Measurements from ENCODE around the gene AP1G2.
"Not testable (repeated sequence)": the region's sequence is repeated elsewhere in the genome, so short reads cannot be mapped to it uniquely, and the experiment has no call there.

The AP1G2 gene

DNA sequence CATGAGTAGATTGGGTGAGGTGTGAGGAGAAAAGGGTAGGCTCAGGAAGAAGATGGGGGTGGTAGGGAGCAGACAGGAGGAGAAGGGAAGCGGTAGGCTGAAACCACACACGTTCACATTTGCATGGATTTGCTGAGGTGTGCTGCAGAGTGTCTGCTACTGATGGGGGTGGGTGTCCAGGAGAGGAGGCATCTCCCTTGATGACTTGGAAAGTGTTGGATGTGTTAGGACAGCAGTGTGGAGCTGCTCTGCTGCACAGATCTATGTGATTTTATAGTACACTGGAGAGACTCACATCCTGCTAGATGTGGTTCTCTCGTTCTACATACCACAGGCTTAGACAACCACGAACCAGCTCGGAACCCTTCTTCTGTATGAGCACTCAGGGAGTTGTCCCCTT, 25.3 kb downstream of the AP1G2 start:
- FAIRE-seq, result no peak
- DNase-seq (ENCODE audit: low spot score), result no peak

DNA sequence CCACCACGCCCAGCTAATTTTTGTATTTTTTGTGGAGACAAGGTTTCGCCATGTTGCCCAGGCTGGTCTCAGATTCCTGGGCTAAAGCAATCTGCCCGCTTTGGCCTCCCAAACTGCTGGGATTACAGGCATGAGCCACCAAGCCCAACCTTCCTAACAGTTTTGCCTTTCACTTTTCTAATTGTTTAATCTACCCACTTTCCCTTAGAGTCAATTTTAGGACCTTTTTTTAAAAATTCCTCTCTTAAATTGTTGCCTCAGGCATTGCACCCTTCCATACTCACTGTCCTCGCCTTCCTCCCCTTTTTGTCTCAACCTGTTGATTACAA, 27.5 kb downstream of the AP1G2 start:
- no peak for FAIRE-seq

DNA sequence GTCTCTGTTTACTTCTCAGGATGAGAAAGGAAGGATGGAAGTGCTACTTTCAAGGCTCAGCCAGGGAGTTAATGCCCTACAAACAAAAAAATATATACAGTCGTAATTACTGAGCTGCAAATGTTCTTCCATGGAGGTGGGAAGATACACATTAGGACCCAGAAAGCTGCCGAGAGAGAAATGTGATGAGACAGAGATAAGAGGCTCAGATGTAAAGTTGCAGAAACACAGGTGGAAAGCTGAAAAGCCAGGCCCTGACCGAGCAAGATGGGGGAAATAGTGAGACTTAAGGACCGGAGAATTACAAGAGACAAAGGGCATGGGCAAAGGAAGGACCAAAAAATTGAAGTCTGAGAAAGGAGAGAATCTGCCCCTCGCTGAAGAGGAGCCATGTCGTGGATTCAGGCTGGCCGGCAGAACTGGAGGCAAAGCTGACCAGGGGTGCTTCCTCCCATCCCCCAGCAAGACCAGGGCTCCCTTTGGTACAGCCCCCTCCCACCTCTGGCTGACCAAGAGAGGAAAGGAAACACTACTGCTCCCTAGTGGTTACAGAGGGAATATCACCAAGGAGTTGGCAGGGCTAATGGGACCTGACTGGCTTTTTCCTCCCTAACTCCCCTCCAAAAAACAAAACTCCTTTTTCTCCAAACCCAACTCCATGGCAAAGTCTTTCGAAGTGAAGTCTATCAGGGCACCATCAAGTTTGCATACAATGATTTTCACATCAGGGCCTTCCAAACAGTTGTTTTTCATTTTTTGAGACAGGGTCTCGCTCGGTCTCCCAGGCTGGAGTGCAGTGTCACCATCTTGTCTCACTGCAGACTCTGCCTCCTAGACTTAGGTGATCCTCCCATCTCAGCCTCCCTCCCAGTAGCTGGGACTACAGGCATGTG, 28.1 kb downstream of the AP1G2 start:
- FAIRE-seq, result no peak
- DNase-seq (ENCODE audit: low spot score), result peak; percentile 70

More for the DNA sequence above, 27.5 kb downstream of the AP1G2 start:
- DNase-seq (ENCODE audit: low spot score), result no peak

DNA sequence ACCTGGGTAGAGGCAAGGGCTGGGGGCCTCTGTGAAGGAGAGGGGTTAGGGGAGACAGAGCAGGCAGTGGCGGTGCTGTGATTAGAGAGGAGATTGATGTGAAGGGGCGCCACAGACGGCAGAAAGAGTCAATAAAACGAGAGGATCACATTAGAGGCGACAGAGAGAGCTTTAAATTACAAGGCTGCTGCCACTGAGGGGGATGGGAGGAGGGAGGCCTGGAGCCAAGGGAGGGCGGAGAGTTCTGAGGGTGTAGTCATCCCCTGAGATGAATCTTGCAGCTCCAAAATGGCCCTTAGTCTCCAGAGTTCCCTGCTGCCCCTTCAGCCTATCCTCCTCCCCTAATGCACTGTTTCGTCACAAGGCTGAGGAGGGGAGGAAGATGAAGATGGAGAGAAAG, 28.8 kb downstream of the AP1G2 start:
- DNase-seq (ENCODE audit: low spot score) (no peak), FAIRE-seq (no peak)

DNA sequence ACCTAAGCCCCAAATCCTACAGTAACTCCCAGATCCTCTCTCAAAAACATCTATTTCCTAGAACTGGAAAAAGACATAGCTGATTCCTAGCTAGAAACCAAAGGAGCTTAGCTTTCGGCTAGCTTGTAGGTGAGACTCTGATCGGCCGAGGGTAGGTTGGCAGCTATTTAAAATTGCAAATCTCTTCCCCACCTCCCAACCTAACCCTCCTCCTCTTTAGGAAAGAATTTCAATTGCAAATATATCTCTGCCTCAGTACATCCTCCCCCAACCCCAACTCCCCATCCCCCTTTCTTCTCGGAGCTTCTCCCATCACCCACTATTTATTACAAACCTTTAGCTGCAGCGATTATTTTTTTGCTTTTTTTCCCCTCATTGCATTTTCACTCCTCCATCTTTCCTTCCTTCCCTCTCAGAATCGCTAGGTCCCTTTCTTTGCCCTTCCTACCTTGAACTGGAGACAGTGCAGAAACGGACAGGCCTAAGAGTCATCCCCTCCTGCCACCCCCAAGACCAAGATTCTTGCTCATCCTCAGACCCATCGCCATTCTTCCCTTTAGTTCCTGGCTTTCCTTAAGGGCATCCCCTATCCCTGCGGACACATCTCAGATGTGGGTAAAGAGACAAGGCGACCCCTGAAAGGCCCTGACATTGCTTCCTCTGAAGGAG, 29.4 kb downstream of the AP1G2 start:
- FAIRE-seq, result no peak
- DNase-seq (ENCODE audit: low spot score), result no peak

DNA sequence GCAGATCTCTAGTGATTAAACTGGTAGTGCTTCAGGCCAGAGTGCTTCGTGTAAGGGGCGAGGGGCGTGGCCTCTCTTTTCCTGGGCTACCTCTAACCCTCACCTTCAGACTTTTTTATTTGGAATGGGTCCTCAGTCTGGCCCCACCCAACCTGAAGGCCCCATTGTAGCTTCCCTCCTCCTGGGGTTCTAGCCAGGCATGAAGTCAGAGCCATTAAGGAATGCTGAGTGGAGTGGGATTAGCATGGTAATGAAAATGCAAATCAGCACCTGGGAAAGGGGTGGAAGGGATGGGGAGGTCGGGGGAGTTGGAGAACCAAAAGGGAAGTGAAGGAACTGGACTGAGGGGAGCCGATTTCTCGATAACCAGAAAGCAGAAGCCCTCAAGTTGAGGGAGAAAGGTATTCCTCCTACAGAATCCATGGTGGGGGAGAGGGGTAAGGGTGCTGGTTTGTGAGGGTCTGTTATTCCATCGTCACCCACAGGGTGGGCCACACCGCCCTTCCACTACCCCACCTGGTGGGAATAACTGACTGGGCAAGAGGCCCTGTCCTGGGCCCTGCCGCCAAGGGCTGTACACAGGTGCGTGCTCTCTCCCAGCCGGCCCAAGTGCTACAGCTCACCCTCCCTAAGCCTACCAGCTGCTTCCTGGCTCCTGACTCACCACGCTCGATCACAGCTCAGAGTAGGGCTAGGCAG, 30.1 kb downstream of the AP1G2 start:
- no peak for FAIRE-seq
- no peak for DNase-seq (ENCODE audit: low spot score)

DNA sequence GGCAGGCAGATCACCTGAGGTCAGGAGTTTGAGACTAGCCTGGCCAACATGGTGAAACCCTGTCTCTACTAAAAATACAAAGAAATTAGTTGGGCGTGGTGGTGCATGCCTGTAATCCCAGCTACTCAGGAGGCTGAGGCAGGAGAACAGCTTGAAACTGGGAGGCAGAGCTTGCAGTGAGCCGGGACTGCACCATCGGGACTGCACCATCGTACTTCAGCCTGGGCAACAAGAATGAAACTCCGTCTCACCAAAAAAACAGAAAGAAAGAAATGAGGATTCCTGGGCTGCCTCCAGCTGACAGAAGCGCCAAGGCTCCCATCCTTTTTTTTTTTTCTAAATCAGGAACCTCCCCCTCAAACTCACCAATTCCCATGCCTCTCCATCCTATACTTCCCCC, 30.7 kb downstream of the AP1G2 start:
- FAIRE-seq; DNase-seq (ENCODE audit: low spot score): not testable (repeated sequence)

DNA sequence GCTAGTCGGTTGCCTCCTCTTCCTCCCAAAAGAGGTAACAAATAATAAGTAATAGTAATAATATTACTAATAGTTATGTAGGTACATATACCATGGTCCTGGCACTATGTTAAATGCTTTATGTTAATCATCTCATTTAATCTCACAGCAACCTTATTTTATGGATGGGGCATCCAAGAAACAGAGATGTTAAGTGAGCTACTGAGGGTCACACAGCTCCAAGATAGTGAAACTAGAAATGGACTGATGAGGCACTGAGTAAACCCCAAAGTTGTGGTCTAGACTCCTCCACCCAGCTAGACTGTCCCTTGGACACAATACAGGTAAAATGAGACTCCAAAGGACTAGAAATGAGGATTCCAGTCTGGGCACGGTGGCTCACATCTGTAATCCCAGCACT, 31.1 kb downstream of the AP1G2 start:
- FAIRE-seq, result no peak
- DNase-seq (ENCODE audit: low spot score), result no peak

DNA sequence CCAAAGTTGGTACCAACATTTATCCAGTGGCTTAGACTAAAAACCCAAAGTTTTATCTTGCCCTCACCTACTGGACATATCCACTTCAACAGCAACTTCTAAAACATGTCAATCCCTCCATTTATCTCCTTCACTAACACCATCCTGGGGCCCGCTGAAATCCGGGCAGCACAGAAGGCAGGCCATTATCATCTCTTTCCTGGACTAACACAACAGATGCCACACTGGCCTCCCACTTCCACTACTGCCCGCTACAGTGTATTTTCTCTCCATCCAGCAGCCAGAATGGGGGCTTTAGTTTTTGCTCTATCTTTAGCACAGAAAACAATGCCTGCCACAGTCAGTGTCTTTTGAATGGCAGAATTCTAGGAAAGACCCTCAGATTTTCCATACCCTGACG, 31.6 kb downstream of the AP1G2 start:
- FAIRE-seq, result no peak
- no peak for DNase-seq (ENCODE audit: low spot score)

DNA sequence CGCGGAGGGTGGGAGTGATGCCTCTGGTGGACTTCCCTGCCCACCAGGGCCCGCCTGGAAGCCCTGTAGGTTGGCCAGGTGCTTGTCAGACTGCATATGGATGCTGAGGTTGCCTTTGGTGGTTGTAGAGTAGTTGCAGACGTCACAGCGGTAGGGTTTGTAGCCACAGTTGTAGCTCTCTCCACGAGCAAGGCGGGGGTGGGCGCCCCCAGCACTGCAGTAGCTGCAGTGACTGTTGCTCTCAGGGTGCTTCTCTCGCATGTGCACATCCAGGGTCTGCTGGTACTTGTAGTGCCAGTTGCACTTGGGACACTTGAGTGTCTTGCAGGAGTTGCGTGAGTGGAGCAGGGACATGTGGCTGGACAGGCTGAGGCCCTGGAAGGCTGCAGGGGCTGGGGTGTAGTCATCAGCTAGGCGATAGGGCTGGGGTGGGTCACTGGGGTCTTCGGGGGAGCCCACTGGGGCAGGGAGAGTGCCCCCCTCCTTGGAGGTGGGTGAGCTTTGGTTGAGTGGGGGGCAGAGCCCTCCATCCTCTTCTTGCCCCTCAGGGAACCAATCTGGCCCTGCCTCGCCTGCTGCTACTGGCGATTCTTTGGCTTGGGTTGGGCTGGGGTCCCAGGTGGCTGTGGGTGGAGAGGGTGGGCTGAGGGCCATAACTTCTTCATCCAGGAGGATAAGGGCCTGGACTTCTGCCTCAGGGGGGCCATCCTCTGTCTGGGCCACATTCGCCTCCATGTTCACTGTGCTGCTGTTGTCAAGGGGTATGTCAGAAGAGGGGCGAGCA, 33.7 kb downstream of the AP1G2 start:
- DNase-seq (ENCODE audit: low spot score) (no peak), FAIRE-seq (no peak)

DNA sequence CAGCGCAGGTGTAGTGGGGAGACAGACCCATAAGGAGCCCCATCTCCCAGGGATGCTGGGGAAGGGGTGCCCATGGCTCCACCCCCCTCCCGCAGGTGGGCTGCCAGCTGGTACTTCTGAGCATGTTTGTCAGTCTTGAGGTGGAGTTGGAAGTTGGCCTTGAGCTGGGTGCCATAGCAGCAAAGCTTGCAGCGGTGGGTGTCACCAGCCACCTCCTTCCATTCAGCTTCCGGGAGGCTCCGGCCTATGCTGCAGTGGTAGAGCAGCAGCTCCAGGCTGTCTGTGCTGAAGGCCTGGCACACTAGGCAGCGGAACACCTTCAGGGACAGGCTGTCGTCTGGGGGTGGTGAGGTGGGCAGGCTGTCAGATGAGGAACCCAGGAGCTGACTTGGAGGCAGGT, 34.9 kb downstream of the AP1G2 start:
- FAIRE-seq (no peak), DNase-seq (ENCODE audit: low spot score) (no peak)

DNA sequence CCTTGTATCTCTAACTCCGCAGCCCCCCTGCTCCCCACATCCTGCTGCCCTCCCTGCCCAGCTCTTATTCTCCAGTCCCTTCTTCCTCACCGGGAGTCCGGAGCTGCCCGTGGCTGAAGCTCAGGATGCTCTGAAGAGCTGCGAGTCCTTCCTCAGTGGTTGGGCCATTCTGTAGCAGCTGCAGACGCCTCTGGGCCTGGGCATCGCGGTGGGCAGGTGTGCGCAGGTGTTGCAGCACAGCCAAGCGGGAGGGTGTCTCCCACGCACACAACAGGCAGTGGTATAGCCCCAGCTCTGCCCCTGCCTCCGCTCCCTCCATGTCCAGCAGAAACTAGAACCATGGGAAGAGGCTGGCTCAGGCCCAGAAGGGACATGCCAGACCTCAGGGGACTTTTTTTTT, 36.2 kb downstream of the AP1G2 start:
- FAIRE-seq, result no peak

DNA sequence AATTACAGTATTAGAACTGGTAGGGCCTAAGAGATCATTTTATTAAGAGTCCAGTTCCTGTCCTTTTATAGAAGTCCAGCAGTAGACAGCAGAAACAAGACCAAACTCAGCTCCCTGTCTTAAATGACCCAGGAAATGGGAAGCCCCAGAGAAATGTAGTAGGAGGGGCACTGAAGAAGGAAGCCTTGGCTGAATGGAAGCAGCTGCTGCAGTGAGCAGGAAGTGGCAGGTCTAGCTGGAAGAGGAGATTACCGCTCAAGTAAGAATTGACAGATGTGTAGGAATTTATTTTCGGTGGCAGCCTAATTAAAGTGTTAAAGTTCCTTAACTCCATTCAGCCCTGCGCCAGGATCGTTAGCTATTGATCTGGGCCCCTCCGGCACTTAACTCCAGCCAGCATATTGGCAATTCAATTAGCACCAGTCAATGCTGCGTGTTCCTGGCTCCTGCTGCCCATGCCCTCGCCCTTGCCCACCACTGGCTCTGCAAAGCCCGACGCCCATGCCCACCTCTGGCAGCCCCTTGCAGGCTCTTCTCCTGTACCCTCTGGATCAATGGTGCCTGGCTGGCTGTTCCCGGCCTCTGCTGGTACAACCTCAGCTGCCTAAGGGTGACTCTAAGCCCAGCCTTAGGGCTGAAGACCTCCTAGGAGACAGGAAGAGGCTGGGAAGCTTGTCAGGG, 37.1 kb downstream of the AP1G2 start:
- FAIRE-seq (no peak), DNase-seq (ENCODE audit: low spot score) (no peak)

More for the DNA sequence above, 36.2 kb downstream of the AP1G2 start:
- no peak for DNase-seq (ENCODE audit: low spot score)

DNA sequence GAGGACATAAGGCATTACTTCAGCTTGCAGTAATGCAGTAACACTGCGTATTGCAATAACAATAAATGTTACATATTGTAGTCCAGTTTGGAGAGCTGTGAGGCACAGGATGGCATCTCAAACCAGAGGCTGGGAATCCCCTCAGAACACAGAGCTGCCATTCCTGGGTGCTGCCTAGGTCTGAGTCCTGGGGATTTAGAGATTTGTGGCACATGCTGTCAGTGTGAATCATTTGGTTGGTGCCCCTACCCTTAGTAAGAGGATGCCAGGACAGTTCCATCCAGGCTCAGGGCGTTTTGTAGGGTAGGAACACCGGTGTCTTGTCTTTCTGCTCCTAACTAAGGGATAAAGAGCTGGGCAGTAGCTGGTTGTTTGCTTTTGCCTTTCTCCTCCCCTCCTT, 38.6 kb downstream of the AP1G2 start:
- FAIRE-seq (no peak), DNase-seq (ENCODE audit: low spot score) (no peak)

DNA sequence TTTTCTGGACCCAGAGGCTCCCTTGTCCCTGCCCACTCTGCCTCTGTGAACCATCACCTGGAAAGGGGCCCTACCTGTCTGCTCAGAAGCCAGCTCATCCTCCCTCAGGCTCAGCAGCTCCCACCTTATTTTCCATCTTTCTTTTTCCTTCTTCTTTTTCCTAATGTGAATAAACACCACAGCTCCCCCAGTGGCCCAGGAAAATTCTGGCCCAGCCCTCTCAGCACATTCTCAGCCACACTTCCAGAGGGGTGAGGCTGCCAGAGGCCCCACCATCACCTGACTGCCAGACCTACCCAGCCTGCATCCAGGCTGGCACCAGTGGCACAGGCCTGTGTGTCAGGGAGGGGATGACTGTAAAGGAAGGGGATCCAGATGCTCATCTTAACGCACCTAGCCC, 39.0 kb downstream of the AP1G2 start:
- no peak for FAIRE-seq
- DNase-seq (ENCODE audit: low spot score), result no peak

DNA sequence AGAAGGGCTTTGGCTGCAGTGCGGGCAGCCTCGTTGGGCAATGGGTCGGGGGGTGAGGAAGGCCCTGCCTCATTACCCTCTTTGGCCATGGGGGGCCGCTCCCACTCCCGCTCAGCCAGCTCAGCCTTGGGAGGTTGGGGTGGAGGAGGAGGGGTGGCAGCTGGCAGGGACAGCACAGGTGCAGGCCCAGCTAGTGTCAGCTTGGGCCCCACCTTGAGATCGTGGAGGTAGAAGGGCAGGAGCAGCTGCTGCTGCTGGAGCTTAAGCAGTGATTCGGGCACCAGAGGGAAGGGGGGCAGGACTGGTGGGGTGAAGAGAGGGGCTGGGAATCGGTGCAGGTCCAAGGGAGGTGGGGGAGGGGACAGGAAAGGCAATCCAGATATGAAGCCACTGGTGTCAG, 42.0 kb downstream of the AP1G2 start:
- DNase-seq (ENCODE audit: low spot score), result no peak
- no peak for FAIRE-seq

DNA sequence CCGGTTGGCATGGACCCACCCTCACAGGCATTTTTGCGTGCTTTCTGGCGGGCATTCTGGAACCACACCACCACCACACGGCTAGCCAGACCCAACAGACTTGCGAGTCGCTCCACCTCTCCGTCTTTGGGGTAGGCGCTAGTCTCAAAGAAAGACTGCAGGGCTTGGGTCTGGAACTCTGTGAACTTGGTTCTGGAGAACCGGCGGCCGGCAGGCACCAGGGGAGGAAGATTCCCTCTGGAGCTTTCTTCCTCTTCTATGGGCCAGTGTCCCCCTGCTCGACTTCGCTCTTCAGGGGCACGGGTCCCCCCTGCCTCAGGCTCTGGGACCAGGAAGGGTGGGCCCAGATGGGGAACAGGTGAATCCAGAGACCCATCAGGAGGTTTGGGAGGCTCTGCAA, 42.6 kb downstream of the AP1G2 start:
- FAIRE-seq, result no peak
- DNase-seq (ENCODE audit: low spot score), result no peak

DNA sequence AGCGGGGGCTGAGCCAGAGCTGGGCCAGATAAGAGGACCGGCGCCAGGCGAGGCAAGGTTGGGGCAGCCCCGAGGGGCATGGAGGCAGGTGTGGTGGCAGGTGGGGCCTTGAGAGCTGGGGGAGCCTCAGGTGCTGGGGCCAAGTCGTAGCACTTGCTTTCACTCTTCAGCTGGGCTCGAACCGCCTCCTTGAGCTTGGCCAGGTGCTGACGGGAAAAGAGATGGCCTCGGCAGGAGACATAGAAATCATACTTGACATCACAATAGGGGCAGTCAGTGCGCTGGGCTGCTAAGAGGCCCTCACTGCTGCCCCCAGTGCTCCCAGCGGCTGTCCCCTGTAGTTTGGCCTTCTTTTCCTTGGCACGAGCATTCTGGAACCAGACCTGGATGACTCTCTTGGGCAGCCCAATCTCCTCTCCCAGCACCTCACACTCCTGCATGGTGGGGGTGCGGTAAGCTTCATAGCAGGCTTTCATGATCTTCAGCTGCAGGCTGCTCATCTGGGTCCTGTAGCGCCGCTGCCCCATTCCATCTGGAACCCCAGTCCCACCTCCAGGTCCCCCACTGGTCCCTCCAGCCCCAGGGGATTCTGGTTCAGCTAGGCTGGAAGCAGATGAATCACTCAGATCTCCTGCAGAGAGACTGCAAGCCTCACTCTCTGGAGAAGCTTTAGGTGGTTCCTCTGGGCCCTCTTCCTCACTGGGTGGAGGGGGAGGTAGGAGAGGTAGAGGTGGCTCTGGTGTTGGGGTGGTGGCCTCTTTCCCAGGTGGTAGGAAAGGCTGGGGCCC, 44.2 kb downstream of the AP1G2 start:
- DNase-seq (ENCODE audit: low spot score), result no peak
- no peak for FAIRE-seq

DNA sequence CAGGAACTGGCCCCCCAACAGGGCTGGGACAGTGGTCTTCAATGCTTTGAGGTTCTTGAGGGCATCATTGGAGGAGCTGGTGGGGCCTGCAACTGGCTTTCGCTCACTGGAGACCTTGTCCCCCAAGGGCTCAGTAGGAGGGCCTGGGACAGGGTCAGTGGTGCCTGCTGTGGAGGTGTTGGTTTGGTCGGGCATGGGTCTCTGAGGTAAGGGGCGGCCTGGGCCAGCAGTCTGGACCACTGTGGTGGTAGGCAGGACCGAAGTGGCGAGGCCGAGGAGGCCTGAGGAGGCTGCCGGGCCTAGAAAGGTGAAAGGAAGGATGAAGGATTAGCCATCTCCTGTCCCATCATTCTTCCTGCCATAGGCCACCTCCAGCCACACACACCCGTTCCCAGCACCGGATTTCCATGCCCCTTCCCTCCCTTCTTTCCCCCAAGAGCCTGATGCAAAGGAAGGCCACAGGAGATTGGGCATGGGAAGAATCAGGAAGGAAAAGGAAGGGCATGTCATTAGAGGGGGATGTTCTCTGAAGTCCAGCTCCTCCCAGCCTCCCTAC, 44.9 kb downstream of the AP1G2 start:
- DNase-seq (ENCODE audit: low spot score) (no peak), FAIRE-seq (no peak)

All from urothelium cell line (cell line).